GM12864 (cell line): ENCODE results near the gene LAYN.

Experiments used
- DNase-seq: peaks from one replicate; pipeline ENCODE4 v3.0.0-alpha.2; 2011; ENCODE audit warnings: low read depth
- H3K4me3 ChIP-seq: 2 replicates; pipeline ENCODE4 v1.5.1; 2011; ENCODE audit warnings: mild to moderate bottlenecking, low read depth, low read length, control low read depth
- CTCF ChIP-seq: IDR thresholded peaks from 2 replicates; pipeline ENCODE4 v1.5.1; 2011; ENCODE audit warnings: low read depth, mild to moderate bottlenecking, moderate library complexity, low read length, control low read depth, inconsistent platforms; ENCODE audit errors: missing control alignments

The LAYN gene

GRCh38 chr11:111598148-111598547 lies 57.6 kb downstream of the LAYN start:
- DNase-seq: no peak
- TF ChIP-seq CTCF: no peak
- H3K4me3 ChIP-seq: no peak overlapping the region

- TF ChIP-seq CTCF: no peak
- DNase-seq: no peak
- no peak overlapping the region for H3K4me3 ChIP-seq
These were observed 58.0 kb downstream of the LAYN start for GRCh38 chr11:111598559-111598958.

- no peak for DNase-seq
- peak overlapping the region; percentile 81 for H3K4me3 ChIP-seq
These were observed 61.1 kb downstream of the LAYN start for GRCh38 chr11:111601636-111601978.

GRCh38 chr11:111601979-111602864 lies 61.7 kb downstream of the LAYN start, which contains the start of gene SIK2:
Gene SIK2, plus strand, starts transcription at chr11:111602449. Its CDS starts 115 bp downstream, at chr11:111602564.
- TF ChIP-seq CTCF: peak; percentile 94
- peak; percentile 74 for DNase-seq
- peak within 1 kb of the TSS; percentile 81 for H3K4me3 ChIP-seq

More at GRCh38 chr11:111601636-111601978, 61.1 kb downstream of the LAYN start:
- no peak for TF ChIP-seq CTCF

- H3K4me3 ChIP-seq: peak overlapping the region; percentile 81
- DNase-seq: no peak
- TF ChIP-seq CTCF: no peak
These were observed 62.5 kb downstream of the LAYN start for GRCh38 chr11:111602865-111603610.

- TF ChIP-seq CTCF: no peak
- no peak for DNase-seq
- peak overlapping the region; percentile 81 for H3K4me3 ChIP-seq
These were observed 63.2 kb downstream of the LAYN start for GRCh38 chr11:111603611-111604130.
